ENCODE data around the gene NFYB. TPM values are rescaled to one million over a fixed set of nuclear protein-coding genes. Genes with fewer than 3 reads are reported as not detected.

The NFYB gene
- total RNA-seq, 1 donor from 2014 or later, result 62.8 TPM

DNA sequence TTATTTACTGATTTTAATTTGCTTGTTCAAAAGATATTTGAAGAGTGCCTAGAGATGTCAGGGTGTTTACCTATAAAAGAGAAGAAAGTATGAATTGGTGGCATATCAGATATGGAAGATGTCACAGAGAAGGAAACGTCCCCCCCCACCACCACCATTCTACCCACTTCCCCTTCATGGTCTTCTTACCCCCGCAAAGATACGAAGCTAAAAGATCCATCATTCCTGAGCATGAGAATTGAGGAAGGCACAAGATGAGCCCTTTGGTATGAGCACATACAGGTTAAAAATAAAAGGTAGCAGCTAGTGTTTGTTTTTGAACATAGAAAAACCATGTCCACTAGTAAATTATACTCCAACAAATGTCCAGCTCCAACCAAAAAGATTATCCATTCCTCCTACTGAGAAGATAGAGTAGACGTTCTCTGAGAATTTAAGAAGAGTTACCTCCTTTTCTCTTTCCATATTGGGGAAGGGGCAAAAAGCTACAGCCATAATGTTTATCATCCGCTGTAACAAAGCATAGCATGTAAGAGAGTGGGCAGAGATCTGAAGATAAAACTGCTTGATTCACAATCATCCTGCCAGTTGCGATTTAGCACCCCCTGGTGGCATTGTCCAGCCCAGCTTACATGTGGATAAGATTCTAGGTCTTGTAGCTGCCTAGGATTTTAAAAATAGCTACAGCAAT lies 29.1 kb downstream of the NFYB start:
- H3K27ac ChIP-seq, result no peak overlapping the region
- intact Hi-C loops (cut with DNase I), result loop anchor here (2.0 to 5.0 kb wide), 2 partner anchors 52 to 224 kb away; no protein-coding TSS in a partner anchor
- H3K36me3 ChIP-seq, result peaks cover 0 to 4% of the 10 kb centered on the region in 2 donors
- H3K4me3 ChIP-seq, result no peak overlapping the region
- H3K4me1 ChIP-seq, result no peaks in the 10 kb centered on the region
- H3K27me3 ChIP-seq, result no peaks in the 10 kb centered on the region
- TF ChIP-seq, protein P1, sequence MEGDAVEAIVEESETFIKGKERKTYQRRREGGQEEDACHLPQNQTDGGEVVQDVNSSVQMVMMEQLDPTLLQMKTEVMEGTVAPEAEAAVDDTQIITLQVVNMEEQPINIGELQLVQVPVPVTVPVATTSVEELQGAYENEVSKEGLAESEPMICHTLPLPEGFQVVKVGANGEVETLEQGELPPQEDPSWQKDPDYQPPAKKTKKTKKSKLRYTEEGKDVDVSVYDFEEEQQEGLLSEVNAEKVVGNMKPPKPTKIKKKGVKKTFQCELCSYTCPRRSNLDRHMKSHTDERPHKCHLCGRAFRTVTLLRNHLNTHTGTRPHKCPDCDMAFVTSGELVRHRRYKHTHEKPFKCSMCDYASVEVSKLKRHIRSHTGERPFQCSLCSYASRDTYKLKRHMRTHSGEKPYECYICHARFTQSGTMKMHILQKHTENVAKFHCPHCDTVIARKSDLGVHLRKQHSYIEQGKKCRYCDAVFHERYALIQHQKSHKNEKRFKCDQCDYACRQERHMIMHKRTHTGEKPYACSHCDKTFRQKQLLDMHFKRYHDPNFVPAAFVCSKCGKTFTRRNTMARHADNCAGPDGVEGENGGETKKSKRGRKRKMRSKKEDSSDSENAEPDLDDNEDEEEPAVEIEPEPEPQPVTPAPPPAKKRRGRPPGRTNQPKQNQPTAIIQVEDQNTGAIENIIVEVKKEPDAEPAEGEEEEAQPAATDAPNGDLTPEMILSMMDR (IDR thresholded peaks at IDR 0.05), result peak; percentile 55 to 88 (median 78)
- peak; percentile 29 to 91 for DNase-seq (ENCODE audit: low spot score in 2 of 2)
- no peaks in the 10 kb centered on the region for H3K9me3 ChIP-seq

- Histone ChIP-seq H3K27me3 (no peaks in the 10 kb centered on the region), H3K27ac (no peak overlapping the region), H3K9me3 (no peaks in the 10 kb centered on the region), H3K4me1 (no peaks in the 10 kb centered on the region), H3K36me3 (peaks cover 5 to 7% of the 10 kb centered on the region in 2 donors), H3K4me3 (no peak overlapping the region)
- intact Hi-C loops (cut with DNase I), result loop anchor here (5.0 kb wide), 1 partner anchor 50 kb away; no protein-coding TSS in a partner anchor
- TF ChIP-seq, protein P1 (IDR thresholded peaks at IDR 0.05), result no peak
- DNase-seq (ENCODE audit: low spot score in 2 of 2), result no peak
Measured at GRCh38 chr12:104106965-104107364, 31.0 kb downstream of the NFYB start.

DNA sequence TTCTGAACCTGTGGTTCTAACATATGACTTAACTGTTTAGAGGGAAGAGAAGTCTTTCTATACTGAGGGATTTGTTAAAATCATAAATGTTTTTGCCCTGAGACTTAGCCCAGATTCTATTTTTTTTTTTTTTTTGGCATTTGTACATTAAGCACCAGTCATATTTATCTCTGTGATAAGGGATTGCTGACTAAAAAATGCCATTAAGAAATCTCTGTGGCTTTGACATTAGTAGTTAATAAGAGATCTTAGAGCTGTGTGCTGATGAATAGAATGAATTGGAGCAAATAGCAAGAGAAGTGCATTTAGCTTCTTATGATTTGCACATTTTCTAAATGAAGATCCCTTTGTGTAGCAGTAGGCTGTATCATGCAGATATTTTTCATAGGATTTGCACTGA lies 32.5 kb downstream of the NFYB start:
- no peaks in the 10 kb centered on the region for H3K9me3 ChIP-seq
- intact Hi-C loops (cut with DNase I), result loop anchor here (5.0 kb wide), 1 partner anchor 48 kb away; no protein-coding TSS in a partner anchor
- no peak overlapping the region for H3K4me3 ChIP-seq
- H3K4me1 ChIP-seq, result no peaks in the 10 kb centered on the region
- TF ChIP-seq, protein P1 (IDR thresholded peaks at IDR 0.05), result no peak
- no peak for DNase-seq (ENCODE audit: low spot score in 2 of 2)
- no peaks in the 10 kb centered on the region for H3K27me3 ChIP-seq
- no peak overlapping the region for H3K27ac ChIP-seq
- H3K36me3 ChIP-seq, result peaks cover 13 to 15% of the 10 kb centered on the region in 2 donors

DNA sequence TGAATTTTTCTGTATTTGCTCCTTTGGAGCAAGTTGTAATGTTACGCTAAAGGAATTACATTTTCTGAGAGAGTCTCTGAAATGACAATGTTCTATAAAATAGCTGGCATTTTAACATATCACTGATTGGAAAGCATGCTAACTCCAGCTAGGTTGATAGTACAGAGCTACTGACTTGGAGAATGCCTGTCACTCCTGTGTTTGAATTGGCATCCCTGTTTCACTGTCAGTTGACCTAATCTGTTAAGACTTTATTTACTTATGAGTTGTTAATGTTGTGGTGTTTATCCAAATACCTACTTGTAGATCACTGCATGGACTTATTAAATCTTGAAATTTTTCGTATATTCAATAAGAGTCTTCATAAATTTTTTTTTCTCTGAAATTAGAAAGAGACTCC lies 40.1 kb downstream of the NFYB start:
- Histone ChIP-seq H3K9me3 (no peaks in the 10 kb centered on the region), H3K4me1 (no peaks in the 10 kb centered on the region), H3K27me3 (no peaks in the 10 kb centered on the region), H3K36me3 (peaks cover 56 to 76% of the 10 kb centered on the region in 2 donors), H3K4me3 (no peak overlapping the region), H3K27ac (no peak overlapping the region)
- intact Hi-C loops (cut with DNase I), result no loop called here
- no peak for DNase-seq (ENCODE audit: low spot score in 2 of 2)
- TF ChIP-seq, protein P1 (IDR thresholded peaks at IDR 0.05), result no peak

- no peaks in the 10 kb centered on the region for H3K4me1 ChIP-seq
- TF ChIP-seq, protein P1 (IDR thresholded peaks at IDR 0.05), result no peak
- H3K27ac ChIP-seq, result no peak overlapping the region
- H3K27me3 ChIP-seq, result no peaks in the 10 kb centered on the region
- DNase-seq (ENCODE audit: low spot score in 2 of 2), result no peak
- peaks cover 56 to 75% of the 10 kb centered on the region in 2 donors for H3K36me3 ChIP-seq
- intact Hi-C loops (cut with DNase I), result no loop called here
- H3K9me3 ChIP-seq, result no peaks in the 10 kb centered on the region
- H3K4me3 ChIP-seq, result no peak overlapping the region
Measured at GRCh38 chr12:104095289-104095688, 42.7 kb downstream of the NFYB start.

Measured in ascending aorta (tissue), 2 donors.